Activated naive CD4-positive, alpha-beta T cell treated with Interleukin-2 at 50 U/mL for 16 hours (primary cell): Measurements from ENCODE around the gene SLC35D1.

ENCODE experiments used
- DNase-seq: peaks from one replicate; pipeline ENCODE4 v3.0.0-alpha.2; 2020

The SLC35D1 gene

DNA sequence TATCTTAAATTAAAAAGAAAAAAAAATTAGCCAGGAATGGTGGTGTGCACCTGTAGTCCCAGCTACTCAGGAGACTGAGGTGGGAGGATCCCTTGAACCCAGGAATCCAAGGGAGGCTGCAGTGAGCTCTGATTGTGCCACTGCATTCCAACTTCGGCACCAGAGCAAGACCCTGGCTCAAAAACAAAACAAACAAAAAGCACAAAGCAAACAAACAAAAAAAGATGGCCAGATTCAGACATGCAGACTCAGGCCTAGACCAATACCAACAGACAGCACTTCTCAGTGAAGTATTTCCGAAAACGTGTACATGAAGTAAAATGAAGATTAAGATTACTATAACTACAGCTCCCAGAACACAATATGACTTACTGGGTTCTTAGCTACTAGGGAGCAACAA, 10.6 kb downstream of the SLC35D1 start:
- no peak for DNase-seq

GRCh38 chr1:67041841-67042503, 12.0 kb downstream of the SLC35D1 start:
- DNase-seq: no peak

DNA sequence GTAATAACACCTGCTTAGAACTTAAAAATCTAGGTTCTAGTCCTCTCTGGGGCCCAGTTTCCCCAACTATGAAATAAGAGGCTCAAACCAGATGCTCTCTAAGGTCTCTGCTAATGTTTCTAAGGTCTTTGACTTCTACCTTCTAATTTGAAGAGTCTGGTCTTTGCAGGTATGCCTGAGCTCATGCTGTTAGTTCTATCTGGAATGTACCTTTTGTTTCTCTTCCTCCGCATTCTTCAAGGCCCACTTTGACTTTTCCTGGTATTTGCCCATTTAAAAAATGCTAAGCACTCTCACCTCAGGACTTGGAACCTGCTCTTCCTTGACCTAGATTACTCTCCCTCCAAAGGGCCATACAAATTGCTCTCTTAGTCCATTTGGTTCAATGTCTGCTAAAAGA, 13.5 kb downstream of the SLC35D1 start:
- DNase-seq: no peak

DNA sequence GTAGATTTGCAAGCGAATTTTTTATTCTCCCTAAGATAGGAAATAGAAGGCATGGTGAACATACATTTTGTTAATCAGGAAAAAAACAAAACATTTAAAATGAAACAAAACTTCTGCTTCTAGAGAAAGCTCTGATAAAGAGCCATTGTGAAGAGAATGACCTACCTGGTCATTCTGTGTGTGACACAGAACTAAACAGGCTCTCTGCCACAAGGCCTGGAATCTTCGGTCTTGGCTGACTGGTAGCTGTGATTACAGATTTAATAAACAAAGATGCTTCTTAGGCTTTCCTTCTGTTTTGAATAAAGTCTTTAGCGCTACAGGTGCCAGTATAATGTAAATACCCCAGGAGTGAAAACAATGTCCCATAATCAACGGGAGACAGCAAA, 22.1 kb downstream of the SLC35D1 start:
- DNase-seq: no peak

GRCh38 chr1:67031121-67031858, 22.7 kb downstream of the SLC35D1 start:
- DNase-seq: no peak

DNA sequence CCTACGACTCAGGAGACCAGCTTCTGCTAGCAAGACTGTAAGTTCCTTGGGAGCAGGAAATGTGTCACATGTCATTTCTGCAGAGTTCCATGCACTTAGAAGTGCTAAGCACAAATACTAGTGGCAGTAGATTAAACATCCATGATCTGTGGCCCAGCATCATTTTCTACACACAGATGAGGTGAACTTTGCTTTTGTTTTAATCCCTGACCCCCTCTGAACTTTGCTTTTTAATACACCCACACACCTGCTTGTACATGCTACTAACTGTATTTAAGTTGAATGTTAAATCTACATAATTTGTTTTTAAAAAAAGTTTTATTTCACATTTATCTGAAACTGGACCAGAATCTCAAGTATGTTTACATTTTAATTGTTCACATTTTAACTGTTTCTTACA, 24.5 kb downstream of the SLC35D1 start:
- DNase-seq: no peak

GRCh38 chr1:67020765-67021164, 33.2 kb downstream of the SLC35D1 start:
- DNase-seq: no peak

- no peak for DNase-seq
Observed at GRCh38 chr1:67020304-67020703, 33.6 kb downstream of the SLC35D1 start.

GRCh38 chr1:67019600-67020136, 34.3 kb downstream of the SLC35D1 start:
- DNase-seq: no peak

- DNase-seq: no peak
Observed at GRCh38 chr1:67019121-67019520, 34.8 kb downstream of the SLC35D1 start.

GRCh38 chr1:67018574-67018973, 35.4 kb downstream of the SLC35D1 start:
- DNase-seq: no peak

GRCh38 chr1:67013573-67013972, 40.4 kb downstream of the SLC35D1 start:
- no peak for DNase-seq

GRCh38 chr1:67009792-67010191, 44.2 kb downstream of the SLC35D1 start:
- DNase-seq: no peak

DNA sequence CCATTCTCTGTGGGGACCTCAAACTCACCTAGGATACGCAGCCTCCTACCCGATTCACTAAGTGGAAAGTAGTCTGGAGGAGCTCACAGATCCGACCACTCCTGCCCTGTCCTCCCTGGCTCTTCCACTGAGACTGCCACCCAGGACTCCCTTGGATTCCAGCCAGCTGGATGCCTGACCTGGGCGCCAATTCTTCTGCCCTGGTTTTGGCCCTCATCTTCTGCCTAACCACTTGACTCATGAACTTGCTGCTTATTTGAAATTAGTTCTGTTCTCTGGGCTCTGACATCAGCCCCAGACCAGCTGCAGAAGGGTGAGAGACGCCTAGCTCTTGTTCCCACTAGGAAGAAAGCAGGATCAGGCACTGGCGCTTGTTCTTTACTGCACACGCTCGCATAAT, 48.9 kb downstream of the SLC35D1 start:
- DNase-seq: no peak

GRCh38 chr1:67004176-67004575, 49.8 kb downstream of the SLC35D1 start:
- no peak for DNase-seq

DNA sequence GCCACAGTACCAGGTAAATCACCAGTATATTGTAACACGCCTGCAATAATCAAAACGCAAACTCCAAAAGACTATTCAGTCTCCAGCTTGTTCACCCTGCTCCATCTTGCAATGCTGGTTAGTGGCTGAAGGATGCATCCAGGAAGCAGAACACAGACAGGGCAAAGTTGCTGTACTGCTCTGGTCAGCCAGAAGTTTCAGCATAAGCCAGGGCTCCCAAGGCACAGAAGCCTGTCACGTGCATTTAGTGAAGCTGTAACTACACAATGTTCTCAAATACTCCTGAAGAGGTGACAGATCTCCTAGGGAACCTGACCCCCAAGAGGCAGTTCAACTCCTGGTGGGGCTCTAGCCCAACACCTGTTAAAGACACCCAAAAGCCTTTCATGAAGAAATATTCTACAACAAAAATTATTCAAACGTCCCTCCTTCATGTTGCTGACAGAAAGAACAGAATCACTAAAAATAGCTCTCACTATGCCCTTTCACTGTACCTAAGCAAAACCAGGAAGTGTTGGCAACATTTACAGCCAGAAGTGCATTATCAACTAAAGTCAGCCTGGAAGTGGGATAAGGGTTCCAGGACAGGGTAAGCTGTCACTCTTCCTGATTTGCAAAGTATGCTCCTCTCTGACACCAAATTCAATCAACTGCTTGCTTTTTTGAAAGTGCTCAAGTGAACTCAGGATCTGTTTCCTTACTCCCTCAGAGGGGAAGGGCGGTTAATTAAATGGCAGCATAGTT, 52.1 kb downstream of the SLC35D1 start:
- DNase-seq: no peak

GRCh38 chr1:66999640-67000400, 54.1 kb downstream of the SLC35D1 start:
- no peak for DNase-seq

GRCh38 chr1:66998972-66999371, 55.0 kb downstream of the SLC35D1 start:
- DNase-seq: no peak

DNA sequence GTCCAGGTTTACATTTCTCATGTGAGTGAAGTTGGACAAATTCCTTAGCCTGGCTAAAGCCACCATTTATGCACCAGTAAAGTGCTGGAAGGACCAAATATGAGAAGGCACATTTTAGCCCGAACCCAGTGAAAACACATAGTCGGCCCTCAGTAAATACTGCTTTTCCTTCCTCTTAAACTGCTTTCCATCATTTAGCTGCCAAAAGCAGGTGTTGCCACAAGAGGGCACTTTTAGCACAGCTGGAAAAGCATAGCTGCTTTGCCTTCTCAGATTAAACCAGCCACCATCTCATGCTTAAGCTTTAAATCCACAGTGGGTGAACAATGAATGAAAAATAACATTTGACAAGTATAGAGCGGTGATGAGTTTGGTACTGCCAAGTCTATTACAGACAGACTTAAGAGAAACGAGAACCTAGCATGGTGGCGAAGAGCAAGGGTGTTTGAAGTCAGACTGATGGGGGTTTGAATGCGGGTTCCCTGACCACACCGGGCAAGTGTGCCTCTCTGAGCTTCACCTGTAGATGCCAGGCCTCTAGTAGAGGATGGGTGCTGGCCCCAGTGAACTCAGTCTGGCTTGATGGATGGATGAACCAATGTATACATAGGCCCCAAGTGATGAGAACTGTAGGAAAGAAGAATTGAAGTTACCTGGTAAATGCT, 57.8 kb downstream of the SLC35D1 start:
- peak; percentile 64 for DNase-seq

- DNase-seq: no peak
Observed at GRCh38 chr1:66993076-66993475, 60.9 kb downstream of the SLC35D1 start.

- DNase-seq: no peak
Observed at GRCh38 chr1:66985835-66986234, 68.1 kb downstream of the SLC35D1 start.

GRCh38 chr1:66984491-66984890, 69.5 kb downstream of the SLC35D1 start:
- DNase-seq: no peak
